HG03064 (cell line): ENCODE results near the gene DOLPP1.
"Not testable (repeated sequence)": the region's sequence is repeated elsewhere in the genome, so short reads cannot be mapped to it uniquely, and the experiment has no call there.

Source experiments
- ATAC-seq: cut with Tn5 transposase; IDR thresholded peaks from one replicate; pipeline ENCODE4 v1.9.1; 2021; ENCODE audit warnings: low read depth; ENCODE audit not compliant: unreplicated experiment

Gene DOLPP1

GRCh38 chr9:129109952-129110739 lies 29.2 kb downstream of the DOLPP1 start:
- ATAC-seq: no peak

DNA sequence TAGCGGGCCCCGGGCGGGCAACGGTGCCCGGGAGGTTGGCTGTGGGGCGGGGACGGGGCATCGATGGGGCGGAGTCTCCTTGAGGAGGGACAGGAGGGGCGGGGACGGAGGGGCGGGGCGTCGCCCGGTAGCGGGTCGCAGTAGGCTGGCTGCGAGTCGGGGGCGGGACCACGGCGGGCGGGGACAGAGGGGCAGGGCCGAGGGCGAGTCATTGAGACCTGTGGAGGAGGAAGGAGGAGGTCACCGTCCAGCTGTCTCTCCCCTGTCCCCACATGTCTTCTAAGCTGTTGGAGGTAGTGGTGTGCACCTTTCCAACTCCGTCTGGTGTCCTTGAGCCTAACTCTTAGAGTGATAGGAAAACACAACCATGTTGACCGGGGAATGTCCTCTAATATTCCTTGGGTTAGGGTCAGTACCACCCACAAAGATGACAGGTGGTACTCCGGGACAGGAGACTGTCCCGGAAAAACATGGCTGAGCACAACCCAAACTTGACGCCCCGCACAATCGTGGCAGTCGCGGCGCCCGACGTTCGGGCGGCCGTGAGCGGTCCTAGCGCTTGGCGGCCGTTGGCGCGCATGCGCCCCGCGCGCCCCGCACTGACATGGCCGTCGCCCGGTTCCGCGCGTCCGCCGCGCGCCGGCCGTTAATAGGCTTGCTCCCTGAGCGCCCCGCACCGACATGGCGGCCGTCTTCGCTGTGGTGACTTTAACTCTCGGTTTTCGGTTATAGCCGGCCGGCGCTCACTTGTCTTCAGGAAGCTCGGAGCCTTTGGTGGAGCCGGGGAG lies 30.0 kb downstream of the DOLPP1 start, which contains the start of the genes CRAT and PTPA:
TSS of gene CRAT (minus strand) at position 54 of the 788 bp plus-strand sequence. CDS start 284 bp downstream, outside the sequence.
TSS of gene PTPA (plus strand) at position 676 of the 788 bp plus-strand sequence. CDS start 186 bp downstream, outside the sequence.
- ATAC-seq: peak; percentile 76

DNA sequence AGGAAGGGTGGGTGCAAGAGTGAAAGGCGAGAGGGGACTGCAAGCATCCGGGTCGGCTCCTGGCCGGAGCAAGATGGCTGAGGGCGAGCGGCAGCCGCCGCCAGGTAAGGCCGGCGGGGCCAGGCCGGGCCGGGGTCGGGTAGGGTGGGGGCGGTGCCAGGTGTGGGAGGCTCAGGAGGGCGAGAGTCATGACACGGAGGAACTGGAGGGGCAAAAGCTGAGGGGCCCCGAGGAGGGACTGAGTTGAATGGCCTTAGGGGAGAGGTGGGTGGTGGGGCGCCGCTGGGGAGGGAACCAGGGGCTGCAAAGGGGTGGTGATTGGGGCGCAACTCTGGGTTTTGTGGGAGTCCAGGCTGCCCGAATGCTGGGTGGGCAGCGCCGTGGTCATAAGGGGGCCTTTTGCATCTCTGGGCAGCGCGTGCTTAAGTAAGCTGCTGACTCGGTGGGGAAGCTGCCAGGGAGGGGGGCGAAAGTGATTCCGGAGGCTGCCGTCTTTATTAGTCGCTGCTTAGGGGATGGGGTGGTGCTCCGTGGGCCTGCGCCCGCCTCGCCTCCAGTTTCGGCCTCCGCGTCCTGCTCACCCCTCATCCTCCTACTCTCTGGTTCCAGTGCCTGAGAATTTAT lies 30.7 kb downstream of the DOLPP1 start:
- ATAC-seq: peak; percentile 30

- ATAC-seq: not testable (repeated sequence)
Measured at GRCh38 chr9:129112526-129112925, 31.6 kb downstream of the DOLPP1 start.

DNA sequence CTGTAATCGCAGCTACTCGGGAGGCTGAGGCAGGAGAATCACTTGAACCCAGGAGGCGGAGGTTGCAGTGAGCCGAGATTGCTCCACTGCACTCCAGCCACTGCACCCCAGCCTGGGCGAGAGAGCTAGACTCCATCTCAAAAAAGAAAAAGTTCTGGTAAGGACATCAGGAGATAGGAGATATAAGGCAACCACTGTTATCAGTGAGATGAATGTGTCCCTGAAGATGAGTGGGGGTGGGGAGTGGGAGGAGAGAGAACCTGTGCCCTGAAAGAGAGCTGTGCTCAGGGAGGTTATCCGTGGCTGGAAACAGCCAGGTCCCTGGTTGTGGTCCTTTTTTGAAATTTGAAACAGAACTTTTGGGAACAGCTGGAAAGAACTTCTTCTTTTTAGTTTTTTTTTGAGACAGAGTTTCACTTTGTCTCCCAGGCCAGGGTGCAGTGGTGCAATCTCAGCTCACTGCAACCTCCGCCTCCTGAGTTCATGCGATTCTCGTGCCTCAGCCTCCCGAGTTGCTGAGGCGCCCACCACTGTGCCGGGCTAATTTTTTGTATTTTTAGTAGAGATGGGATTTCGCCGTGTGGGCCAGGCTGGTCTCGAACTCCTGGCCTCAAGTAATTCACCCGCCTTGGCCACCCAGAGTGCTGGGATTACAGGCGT lies 32.9 kb downstream of the DOLPP1 start:
- no peak for ATAC-seq

- ATAC-seq: no peak
Measured at GRCh38 chr9:129118799-129119198, 37.9 kb downstream of the DOLPP1 start.

- ATAC-seq: no peak
Measured at GRCh38 chr9:129121483-129121882, 40.6 kb downstream of the DOLPP1 start.

DNA sequence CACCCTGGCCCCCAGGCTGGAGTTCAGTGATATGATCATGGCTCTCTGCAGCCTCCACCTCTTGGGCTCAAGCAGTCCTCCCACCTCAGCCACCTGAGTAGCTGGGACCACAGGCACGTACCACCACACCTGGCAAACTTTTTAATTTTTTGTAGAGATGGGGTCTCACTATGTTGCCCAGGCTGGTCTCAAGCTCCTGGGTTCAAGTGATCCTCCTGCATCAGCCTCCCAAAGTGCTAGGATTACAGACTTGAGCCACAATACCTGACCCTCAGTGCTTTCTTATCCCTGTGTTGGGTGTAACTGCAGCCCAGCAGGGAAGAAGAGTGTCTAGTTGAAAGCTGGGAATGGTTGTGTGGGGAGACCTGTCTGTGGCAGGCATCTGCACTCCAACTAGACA lies 41.2 kb downstream of the DOLPP1 start:
- no peak for ATAC-seq

GRCh38 chr9:129122976-129123375 lies 42.1 kb downstream of the DOLPP1 start:
- ATAC-seq: not testable (repeated sequence)

- ATAC-seq: no peak
Measured at GRCh38 chr9:129124506-129125069, 43.7 kb downstream of the DOLPP1 start.

GRCh38 chr9:129125478-129125877 lies 44.6 kb downstream of the DOLPP1 start:
- no peak for ATAC-seq

DNA sequence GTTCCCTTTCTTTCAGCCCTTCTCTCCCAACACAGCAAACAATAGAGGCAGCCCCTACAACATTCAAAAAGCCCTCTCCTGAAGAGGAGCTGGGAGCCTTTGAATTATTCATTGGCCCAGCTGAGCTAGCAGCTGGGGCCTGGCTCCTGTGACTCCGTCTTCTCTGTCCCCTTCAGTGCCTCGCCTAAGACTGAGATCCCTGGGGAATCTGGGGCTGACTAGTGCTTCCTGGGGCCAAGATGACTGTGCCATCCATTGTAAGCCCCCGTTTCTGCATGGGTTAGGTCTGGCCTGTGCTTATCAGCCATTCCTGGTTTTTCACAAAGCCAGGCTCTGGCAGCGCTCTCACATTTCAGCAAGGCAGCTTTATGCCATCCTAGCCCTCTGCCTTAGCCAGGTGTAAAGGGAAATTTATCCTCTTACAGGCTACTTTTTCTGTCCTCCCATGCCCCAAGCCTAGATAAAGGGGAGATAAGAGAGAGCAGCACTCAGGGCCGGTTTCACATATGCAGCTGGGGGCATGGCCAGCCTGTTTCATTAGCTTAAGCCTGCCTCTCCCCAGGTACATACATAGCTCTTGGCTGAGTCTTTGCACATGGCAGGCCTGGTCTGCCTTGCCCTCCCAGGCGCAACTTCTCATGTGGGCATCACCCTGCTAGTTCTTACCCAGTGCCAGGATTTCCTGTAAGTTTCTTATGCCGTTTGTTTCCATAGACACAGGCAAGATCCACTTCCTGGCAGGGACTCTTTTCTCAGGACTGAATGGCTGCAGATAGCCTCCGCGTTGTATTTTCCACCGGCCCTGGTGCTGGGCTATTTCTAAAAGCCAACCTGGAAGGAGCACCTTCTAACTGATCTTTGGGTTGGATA lies 46.1 kb downstream of the DOLPP1 start:
- no peak for ATAC-seq

DNA sequence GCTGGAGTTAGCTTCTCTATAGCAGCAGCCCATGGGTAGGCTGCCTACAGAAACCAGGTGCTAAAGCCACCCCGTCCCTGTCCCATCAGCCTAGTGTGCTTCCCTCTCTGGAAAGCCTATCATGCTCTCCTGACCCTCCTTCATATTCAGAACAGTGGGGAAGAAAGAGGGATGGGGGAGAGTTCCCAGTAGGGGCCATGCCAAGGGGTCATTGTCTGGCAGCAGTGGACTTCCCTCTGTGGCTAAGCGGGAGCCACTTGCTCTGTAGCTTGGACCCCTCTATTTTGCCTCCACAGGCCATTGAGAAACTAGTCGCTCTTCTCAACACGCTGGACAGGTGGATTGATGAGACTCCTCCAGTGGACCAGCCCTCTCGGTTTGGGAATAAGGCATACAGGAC lies 47.8 kb downstream of the DOLPP1 start:
- ATAC-seq: no peak

DNA sequence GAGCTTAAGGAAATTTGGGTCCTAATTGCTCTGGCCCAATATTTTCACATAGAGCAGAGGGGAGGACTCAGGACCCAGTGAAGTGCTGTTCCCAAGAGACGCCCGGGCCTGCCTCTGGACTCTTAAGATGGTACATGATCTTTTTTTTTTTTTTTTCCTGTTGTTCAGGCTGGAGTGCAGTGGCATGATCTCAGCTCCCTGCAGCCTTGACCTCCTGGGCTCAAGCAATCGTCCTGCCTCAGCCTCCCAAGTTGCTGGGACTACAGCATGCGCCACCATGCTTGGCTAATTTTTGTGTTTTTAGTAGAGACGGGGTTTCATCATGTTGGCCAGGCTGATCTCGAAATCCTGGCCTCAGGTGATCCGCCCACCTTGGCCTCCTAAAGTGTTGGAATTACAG lies 49.4 kb downstream of the DOLPP1 start:
- ATAC-seq: not testable (repeated sequence)

DNA sequence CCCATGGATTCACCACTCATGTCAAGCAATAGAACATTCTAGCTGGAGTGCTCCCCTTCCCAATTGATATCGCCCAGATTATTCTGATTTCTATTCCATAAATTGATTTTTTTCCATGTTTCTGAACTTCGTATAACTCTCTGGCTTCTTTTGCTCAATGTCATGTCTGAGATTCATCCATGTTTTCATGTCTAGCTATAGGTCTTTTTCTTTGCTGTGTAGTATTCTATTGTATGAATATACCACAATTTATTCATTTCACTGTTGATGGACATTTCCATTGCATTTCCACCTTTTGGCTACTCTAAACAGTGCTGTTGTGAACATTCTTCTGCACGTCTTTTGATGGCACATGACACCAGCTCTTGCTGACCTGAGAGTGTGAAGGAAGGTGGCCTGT lies 49.9 kb downstream of the DOLPP1 start:
- no peak for ATAC-seq

- ATAC-seq: no peak
Measured at GRCh38 chr9:129131300-129132145, 50.6 kb downstream of the DOLPP1 start.

GRCh38 chr9:129133082-129133481 lies 52.2 kb downstream of the DOLPP1 start:
- no peak for ATAC-seq

DNA sequence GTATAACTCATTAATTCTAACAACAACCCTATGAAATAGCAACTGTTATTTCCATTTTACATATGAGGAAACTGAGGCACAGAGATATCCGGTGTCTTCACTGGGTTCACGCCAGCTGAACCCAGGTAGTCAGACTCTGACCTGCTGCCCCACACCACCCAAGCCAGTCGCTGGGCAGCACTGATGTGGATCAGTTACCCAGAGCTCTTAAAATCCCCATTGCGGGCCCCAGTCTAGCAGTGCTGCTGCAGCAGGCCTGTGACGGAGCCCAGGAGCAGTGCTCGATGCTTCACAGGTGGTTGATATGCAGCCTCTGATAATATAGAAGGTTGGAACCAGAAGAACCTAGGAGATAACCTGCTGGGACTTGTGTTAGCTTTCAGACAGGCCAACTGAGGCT lies 54.6 kb downstream of the DOLPP1 start:
- ATAC-seq: no peak
